ENCODE measurements around the gene ZBED1.

GRCh38 chrX:2508648-2509335 lies 8.0 kb upstream of the ZBED1 start:
- TF ChIP-seq CTCF (IDR thresholded peaks at IDR 0.05) (no peak), POLR2A (IDR thresholded peaks at IDR 0.05) (no peak)

Data from lower leg skin (tissue), 3 donors.